COLO668 (cell line): ENCODE data around the gene RASSF8.

Source experiments
- DNase-seq: peaks from one replicate; lab custom pipeline; 2025; ENCODE audit not compliant: unreplicated experiment; lab: John Stamatoyannopoulos, UW

RASSF8 gene

DNA sequence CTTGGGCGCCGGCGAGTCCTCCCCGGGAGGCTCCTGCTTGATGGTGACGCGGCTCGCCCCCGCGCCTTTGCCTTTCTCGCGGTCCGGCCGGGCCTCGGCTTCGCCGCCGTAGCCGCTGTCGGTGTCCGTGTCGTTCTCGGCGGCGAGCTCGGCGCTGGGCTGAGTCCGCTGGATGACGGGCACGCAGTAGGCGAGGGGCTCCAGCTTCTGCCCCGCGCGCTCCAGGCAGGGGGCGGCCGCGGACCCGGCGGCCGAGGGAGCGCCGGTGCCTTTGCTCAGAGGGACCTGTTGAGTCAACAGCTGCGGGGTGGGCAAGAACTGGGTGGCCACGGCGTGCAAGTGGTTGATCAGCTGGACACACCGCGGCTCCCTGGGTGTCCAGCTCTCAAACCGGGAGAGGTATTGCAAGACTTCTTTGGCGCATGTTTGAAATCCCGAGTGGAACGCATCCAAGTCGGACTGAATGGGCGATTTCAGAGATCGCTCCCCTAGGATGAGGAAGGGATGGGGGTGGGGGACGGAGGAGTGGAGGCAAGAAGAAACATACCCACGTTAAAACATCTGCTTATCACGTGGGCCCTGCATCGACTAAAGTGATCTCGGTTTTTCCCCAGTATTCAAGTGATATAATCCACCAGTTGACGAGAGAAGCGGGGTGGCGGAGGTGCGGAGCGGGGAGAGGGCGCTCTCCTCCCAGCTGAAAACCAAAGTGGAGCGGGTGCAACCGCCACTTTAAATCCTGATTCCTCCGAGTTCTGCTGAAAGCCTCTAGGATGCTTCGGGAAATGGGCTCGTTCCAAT is 164.4 kb downstream of the RASSF8 start:
- DNase-seq = peak; percentile 69

- no peak for DNase-seq
Measured at GRCh38 chr12:26123482-26123980, 165.0 kb downstream of the RASSF8 start.

GRCh38 chr12:26124446-26125399 is 166.2 kb downstream of the RASSF8 start, which contains the start of gene BHLHE41:
Gene BHLHE41 (minus strand): TSS chr12:26125037. CDS start chr12:26124779, 258 bp downstream.
- peak; percentile 75 for DNase-seq

- DNase-seq = peak; percentile 86
Measured at GRCh38 chr12:26125400-26126339, 167.2 kb downstream of the RASSF8 start.

DNA sequence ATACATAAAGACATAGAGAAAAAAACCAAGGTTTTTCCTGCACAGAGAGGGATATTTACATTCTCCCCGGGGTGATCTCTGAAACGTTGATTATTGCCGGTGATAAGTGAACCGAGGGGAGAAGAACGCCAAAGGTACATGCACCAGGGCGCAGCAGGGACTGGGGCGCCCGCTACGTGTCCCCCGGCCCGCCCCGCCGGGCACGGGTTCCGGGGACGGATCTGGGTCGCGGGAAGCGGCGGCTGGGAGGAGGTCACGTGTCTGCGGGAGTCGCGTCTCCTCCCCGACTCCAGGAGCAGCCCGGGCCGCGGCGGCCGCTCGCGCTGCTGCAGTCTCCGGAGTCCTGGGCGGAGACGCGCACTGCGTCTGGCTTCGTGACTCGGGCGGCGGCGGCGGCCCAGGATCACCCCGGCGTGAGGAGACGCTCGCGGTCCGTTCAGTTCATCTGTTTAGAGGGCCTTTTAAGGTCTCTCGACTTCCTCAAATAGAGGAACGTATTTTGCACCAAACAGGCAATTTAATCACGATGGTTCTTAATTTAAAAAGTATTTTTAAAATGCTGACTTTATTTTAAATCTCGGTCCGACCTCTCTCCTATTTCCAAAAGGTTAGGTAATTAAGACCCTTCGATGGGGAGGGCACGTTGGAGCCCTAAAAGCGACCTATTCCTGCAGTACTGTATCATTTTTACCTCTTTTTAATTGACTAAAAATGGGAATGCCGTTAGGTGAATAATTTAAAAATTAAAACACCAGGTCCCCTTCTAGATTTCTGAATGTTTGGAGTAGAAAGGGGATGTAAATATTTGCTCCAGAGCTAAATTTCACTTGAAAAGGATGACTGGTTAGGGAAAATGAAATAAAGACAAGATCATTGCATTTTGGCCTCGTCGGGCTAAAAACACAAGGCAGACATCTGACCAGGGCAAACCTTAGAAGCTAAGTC is 168.1 kb downstream of the RASSF8 start:
- peak; percentile 85 for DNase-seq

DNA sequence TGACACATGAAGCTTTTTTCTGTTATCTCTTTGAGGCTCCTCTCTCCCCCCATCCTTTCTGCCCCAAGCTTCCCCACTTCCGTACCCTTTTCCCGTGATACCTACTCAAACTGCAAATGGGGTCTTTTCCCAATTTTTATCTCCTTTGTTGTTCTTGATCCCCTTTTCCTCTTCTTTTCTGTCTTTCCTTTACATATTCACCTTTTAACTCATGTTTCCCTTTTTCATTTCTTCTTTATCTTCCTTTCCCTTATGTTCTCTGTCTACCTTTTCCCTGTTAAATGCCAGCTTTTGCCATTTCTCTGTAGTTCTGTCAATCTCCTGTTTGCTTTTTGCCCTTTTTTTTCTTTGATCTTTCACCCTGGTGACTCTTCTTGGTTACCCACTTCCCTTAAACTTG is 168.9 kb downstream of the RASSF8 start:
- no peak for DNase-seq

DNA sequence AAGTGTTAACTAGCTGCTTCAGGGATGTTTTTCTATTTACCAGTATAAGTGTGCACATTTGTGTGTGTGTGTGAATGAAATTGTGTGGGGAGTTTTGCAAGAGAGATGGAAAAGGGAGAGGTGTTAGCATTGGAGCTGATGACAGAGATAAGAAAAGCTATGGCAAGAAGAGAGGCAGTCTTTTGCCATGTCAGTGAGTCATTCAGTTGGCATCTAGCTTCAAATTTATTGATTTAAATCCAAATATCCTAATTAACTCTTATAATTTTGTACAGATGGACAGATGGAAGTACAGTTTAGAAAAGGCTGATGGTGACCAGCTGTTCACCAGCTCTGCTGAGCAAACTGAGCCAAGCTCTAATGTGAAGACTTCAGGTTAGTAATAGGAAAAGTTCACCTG is 169.7 kb downstream of the RASSF8 start:
- DNase-seq = no peak
